Esophagus muscularis mucosa (tissue), 4 donors: ENCODE measurements around the gene CBX5.

Source experiments
- EP300 ChIP-seq: sonication (generic); formaldehyde crosslinking; IDR thresholded peaks from one replicate; pipeline ENCODE4 v1.6.1; 2017; ENCODE audit warnings: antibody characterized with exemption
- POLR2A ChIP-seq: fragments of 450-650 bp; IDR thresholded peaks from one replicate; pipeline ENCODE4 v1.6.1; 2017; ENCODE audit warnings: antibody characterized with exemption, moderate library complexity, mild to moderate bottlenecking, low read depth
- POLR2AphosphoS5 ChIP-seq, 2 donors: sonication (generic); formaldehyde crosslinking; IDR thresholded peaks; one replicate each; pipeline ENCODE4 v1.6.1; 2017; ENCODE audit warnings: antibody characterized with exemption in 2 of 2
- TF ChIP-seq, protein P1 (sequence below), 3 experiments: fragments of 200-600 bp in 2 of 3; fragments of 450-650 bp in 1 of 3; sonication (generic) in 2 of 3; IDR thresholded peaks; one replicate each; pipeline ENCODE4 v1.5.1; 2017 to 2019; ENCODE audit warnings: antibody characterized with exemption in 3 of 3, mild to moderate bottlenecking in 2 of 3, moderate library complexity in 1 of 3

DNA sequence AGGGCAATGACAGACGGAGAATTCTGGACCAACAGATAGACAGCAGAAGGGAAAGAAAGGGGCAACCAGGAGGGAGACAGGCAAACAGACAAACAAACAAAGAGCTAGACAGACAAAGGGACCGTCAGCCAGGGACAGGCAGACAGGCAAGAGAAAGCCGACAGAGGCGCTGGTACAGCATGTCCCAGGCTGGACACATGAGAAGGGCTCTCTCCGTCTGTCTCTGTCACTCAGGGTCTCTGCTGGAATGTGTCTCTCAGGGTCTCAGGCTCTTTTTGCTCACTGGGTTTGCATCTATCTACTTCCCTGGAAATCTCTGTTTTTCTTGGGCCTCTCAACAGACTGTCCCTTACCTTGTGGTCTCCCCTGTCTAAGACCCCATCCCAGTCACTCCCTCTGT lies 82.9 kb downstream of the CBX5 start:
- TF ChIP-seq POLR2AphosphoS5 (IDR thresholded peaks at IDR 0.05) (no peak), POLR2A (no peak), EP300 (no peak)
- TF ChIP-seq, protein P1, sequence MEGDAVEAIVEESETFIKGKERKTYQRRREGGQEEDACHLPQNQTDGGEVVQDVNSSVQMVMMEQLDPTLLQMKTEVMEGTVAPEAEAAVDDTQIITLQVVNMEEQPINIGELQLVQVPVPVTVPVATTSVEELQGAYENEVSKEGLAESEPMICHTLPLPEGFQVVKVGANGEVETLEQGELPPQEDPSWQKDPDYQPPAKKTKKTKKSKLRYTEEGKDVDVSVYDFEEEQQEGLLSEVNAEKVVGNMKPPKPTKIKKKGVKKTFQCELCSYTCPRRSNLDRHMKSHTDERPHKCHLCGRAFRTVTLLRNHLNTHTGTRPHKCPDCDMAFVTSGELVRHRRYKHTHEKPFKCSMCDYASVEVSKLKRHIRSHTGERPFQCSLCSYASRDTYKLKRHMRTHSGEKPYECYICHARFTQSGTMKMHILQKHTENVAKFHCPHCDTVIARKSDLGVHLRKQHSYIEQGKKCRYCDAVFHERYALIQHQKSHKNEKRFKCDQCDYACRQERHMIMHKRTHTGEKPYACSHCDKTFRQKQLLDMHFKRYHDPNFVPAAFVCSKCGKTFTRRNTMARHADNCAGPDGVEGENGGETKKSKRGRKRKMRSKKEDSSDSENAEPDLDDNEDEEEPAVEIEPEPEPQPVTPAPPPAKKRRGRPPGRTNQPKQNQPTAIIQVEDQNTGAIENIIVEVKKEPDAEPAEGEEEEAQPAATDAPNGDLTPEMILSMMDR (IDR thresholded peaks at IDR 0.05), result no peak
